ENCODE results near the gene ACTL7B. TPM values are rescaled to one million over a fixed set of nuclear protein-coding genes. Genes with fewer than 3 reads are reported as not detected.

ACTL7B gene
- total and polyA plus RNA-seq, 2 of the 8 experiments (the other 6 are each of a cell fraction or from before 2014, with no cell fraction given): not detected

- Histone ChIP-seq H3K4ac (replicated peaks; ENCODE audit: insufficient read length, low read depth, low read length) (no peak overlapping the region), H4K5ac (ENCODE audit: insufficient read length, low read depth, low read length) (no peak overlapping the region), H3K79me2 (ENCODE audit: control insufficient read depth in 1 of 2, insufficient read depth in 2 of 2, low read length in 2 of 2) (no peaks in the 10 kb centered on the region), H3K4me2 (ENCODE audit: insufficient read depth in 1 of 2, low read depth in 2 of 2, low read length in 2 of 2) (no peak overlapping the region), H3K27ac (ENCODE audit: low read depth, low read length) (no peak overlapping the region), H2BK15ac (ENCODE audit: low read length) (no peak overlapping the region), H3K4me3 (ENCODE audit: extremely low read depth in 1 of 4, insufficient read depth in 2 of 4, low read depth in 3 of 4, low read length in 4 of 4) (no peak overlapping the region), H2BK120ac (replicated peaks; ENCODE audit: low read depth, low read length) (no peak overlapping the region), H3K18ac (ENCODE audit: extremely low read depth, low read length) (no peak overlapping the region), H3K4me1 (replicated peaks in 1 of 4; ENCODE audit: control insufficient read depth in 3 of 4, insufficient read depth in 4 of 4, low read length in 3 of 4) (no peaks in the 10 kb centered on the region), H3K23me2 (ENCODE audit: low read depth, low read length) (no peaks in the 10 kb centered on the region), H4K8ac (ENCODE audit: extremely low read depth, insufficient read depth, low read length) (no peak overlapping the region), H3K56ac (replicated peaks; ENCODE audit: insufficient read length, low read depth, low read length) (no peak overlapping the region), H3K9me3 (ENCODE audit: insufficient read depth in 2 of 2, low read depth in 1 of 2, low read length in 1 of 2) (no peaks in the 10 kb centered on the region), H3K27me3 (replicated peaks in 1 of 4; ENCODE audit: control insufficient read depth in 3 of 4, extremely low read depth in 1 of 4, insufficient read depth in 3 of 4, low read length in 3 of 4) (no peaks in the 10 kb centered on the region), H4K91ac (replicated peaks; ENCODE audit: insufficient read length, low read length) (no peak overlapping the region), H3K79me1 (ENCODE audit: low read depth, low read length) (no peaks in the 10 kb centered on the region), H2BK12ac (ENCODE audit: low read depth, low read length) (no peak overlapping the region), H3K23ac (ENCODE audit: insufficient read length) (no peak overlapping the region), H3K36me3 (ENCODE audit: control insufficient read depth in 2 of 4, insufficient read depth in 4 of 4, low read length in 3 of 4) (peaks cover 0 to 20% (median 12%) of the 10 kb centered on the region in 4 experiments; a peak in 4 of 8 replicates), H2BK5ac (ENCODE audit: low read depth, low read length) (no peak overlapping the region), H2AFZ (ENCODE audit: low read length) (no peak overlapping the region), H3K9ac (replicated peaks in 1 of 4; ENCODE audit: extremely low read depth in 1 of 4, low read depth in 3 of 4, low read length in 3 of 4) (no peak overlapping the region), H3K14ac (ENCODE audit: insufficient read length) (no peak overlapping the region), H2AK5ac (ENCODE audit: low read depth, low read length) (no peak overlapping the region), H4K20me1 (replicated peaks in 1 of 2; ENCODE audit: control insufficient read depth in 1 of 2, insufficient read depth in 2 of 2, low read length in 2 of 2) (peaks cover 0 to 1% of the 10 kb centered on the region in 2 experiments), H2BK20ac (ENCODE audit: low read length) (no peak overlapping the region)
- ChIA-PET POLR2A (ENCODE audit: partially characterized antibody) (no interaction called here), CTCF (ENCODE audit: partially characterized antibody) (interaction anchor here (0.8 to 1.2 kb wide), 2 partner anchors 11 to 14 kb away, joined by 3 read pairs; partner anchors contain the start of gene ACTL7B)
- DNase-seq (ENCODE audit: low read depth in 1 of 2, low spot score in 2 of 2): no peak
- 54% methylated on average over 3 of the region's 3 CpGs; no CpG with 5 or more reads in 1 of the 2 experiments for WGBS, 2 experiments (ENCODE audit: extremely low coverage in 1 of 2, insufficient coverage in 1 of 2, insufficient read length in 1 of 2, insufficient replicate concordance in 2 of 2, low coverage in 1 of 2, low lambda C conversion rate in 2 of 2, missing lambda C conversion rate in 1 of 2)
- TF ChIP-seq BRCA1 (IDR thresholded peaks at IDR 0.05; ENCODE audit: low read depth, low read length): no peak
- TF ChIP-seq ZNF274 (IDR thresholded peaks at IDR 0.05; ENCODE audit: borderline replicate concordance, extremely low read depth, low read length): no peak
- no peak for TF ChIP-seq JUND (IDR thresholded peaks at IDR 0.05; ENCODE audit: low read length)
- no peak for TF ChIP-seq MAFK (IDR thresholded peaks at IDR 0.05; ENCODE audit: low read depth, low read length)
- no peak for TF ChIP-seq TBP (IDR thresholded peaks at IDR 0.05; ENCODE audit: low read depth, low read length)
- TF ChIP-seq CHD2 (IDR thresholded peaks at IDR 0.05; ENCODE audit: low read length): no peak
- no peak for TF ChIP-seq NRF1 (IDR thresholded peaks at IDR 0.05; ENCODE audit: low read depth, low read length)
- FAIRE-seq: no peak
Observed at GRCh38 chr9:108869092-108869725, 13.4 kb upstream of the ACTL7B start.
